NCI-H748 (cell line): ENCODE results near the gene DYNLRB1.

ENCODE experiments used
- DNase-seq: peaks from one replicate; lab custom pipeline; 2025; ENCODE audit not compliant: unreplicated experiment; lab: John Stamatoyannopoulos, UW

Gene DYNLRB1

GRCh38 chr20:34553366-34553867, 37.2 kb downstream of the DYNLRB1 start:
- peak; percentile 39 for DNase-seq

GRCh38 chr20:34557936-34558319, 41.7 kb downstream of the DYNLRB1 start:
- peak; percentile 38 for DNase-seq

DNA sequence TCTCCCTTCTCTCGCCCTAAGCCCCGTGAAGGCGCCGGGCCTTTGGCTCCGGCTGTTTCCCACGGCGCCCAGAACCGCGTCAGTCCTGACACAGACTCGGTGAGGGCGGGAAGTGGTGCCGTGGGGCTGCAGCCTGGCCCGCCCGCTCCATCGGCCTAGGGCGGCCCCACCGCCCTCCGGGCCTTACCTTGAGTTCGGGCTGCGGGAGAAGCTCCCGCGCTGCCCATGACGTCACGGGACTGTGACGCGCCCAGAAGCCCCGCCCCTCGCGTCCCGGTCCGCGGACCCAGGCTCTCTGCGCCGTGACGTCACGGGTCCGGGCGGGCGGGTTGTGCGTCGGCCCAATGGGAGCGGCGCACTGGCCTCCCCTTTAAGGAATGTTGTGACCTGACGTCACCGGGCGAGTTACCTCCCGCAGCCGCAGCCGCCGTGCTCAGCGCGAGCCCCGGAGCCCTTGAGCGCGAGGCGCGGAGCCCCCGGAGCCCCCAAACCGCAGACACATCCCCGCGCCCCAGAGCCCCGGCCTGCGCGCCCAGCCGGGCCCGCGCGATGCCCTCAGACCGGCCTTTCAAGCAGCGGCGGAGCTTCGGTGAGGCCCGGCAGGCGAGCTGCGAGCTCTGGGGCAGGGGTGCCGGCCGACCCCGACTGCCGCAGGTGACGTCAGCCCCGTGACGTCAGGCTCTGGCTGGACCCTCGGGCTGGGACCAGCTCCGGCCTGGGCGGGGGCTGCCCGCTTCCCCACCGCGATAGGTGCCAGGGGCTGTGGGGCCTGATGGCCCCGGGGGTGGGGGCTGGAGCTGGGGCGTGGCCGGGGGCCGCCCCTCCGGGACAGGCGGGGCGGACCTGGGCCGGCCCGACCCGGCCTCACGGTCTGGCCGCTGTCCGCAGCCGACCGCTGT, 42.3 kb downstream of the DYNLRB1 start, which contains the start of gene MAP1LC3A:
MAP1LC3A (plus strand) TSS at position 399 of the 899 bp plus-strand sequence; CDS start at position 550, 151 bp downstream.
- peak; percentile 78 for DNase-seq

DNA sequence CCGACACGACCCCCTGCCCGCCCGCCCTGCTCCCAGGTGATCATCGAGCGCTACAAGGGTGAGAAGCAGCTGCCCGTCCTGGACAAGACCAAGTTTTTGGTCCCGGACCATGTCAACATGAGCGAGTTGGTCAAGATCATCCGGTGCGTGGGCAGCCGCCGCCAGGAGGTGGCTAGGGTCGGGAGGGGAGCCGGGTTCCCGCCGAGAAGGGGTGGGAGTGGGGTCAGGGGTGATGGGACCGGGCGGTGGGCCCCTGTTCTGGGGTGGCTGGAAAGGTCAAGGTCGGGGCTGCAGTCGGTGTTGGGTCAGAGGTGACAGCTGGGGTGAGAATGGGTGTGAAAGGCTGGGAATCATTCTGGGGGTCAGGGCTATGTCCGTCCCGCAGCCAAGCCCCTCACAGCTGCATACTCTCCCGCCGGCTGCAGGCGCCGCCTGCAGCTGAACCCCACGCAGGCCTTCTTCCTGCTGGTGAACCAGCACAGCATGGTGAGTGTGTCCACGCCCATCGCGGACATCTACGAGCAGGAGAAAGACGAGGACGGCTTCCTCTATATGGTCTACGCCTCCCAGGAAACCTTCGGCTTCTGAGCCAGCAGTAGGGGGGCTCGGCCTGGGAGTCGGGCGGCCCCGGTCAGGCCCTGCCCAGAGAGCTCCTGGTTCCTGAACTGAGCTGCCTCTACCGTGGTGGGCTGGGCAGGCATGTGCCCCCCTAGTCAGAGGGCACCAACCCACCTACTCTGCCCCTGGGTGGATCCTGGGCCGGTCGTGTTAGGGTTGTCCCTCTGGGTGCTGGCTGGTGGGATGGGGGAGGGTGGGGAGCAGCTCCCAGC, 43.3 kb downstream of the DYNLRB1 start:
- peak; percentile 24 for DNase-seq

GRCh38 chr20:34560141-34560523, 43.9 kb downstream of the DYNLRB1 start:
- no peak for DNase-seq

- DNase-seq = no peak
Measured at GRCh38 chr20:34560614-34561013, 44.4 kb downstream of the DYNLRB1 start.

DNA sequence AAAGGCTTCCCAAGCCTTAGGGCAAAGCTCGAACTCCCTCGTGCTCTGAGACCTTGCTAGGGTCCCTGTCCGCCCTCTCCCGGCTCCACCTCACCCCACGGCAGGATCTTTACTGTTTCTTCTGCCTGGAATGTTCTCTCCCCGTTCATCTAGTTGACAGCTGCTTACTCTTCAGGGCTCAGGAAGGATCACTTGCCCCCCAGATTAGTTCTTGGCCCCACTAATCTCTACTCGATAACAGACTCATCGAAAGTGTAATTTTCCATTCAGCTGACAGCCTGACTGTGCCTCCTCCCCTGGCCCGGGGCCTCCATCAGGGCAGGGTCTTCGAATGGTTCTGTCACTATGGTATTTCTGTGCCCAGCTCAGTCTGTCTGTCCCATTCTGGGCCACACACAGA, 45.4 kb downstream of the DYNLRB1 start:
- DNase-seq = no peak

DNA sequence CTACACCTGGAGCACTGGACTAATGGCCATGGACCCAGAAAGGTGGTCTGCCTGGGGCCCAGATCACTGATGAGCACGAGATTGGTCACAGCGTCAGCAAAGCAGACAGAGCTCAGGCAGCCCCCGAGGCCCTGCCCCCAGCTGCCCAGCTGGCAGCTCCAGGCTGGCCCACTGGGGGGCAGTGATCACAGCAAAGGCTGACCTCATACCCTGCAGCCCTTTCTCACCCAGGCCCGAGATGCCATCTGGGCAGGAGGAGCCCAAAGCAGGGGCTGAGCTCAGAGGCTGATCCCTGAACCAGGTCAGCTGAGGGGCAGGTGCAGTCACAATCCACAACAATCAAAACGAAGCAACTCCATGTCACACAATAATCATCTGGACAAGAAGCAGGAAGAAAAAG, 46.4 kb downstream of the DYNLRB1 start:
- peak; percentile 36 for DNase-seq

DNA sequence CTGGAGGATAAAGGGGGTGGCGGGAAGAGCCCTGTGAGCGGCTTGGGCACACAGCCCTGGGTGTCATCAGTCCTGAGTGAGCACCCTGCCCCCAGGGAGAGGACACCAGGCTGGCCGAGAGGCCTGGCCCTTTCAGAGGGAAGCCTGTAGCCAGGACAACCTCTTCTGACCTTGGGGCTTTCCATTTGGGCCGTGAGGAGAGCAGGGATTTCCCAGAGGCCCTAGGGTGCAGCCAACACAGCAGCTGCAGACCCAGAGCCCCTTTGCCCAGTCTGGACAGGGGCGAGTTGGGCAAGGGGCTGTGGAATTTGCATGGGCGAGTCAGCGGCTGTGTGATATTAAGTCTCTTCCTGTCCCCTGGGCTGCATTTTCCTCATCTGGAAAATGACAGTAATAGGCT, 48.6 kb downstream of the DYNLRB1 start:
- DNase-seq = no peak

- no peak for DNase-seq
Measured at GRCh38 chr20:34566978-34567891, 51.0 kb downstream of the DYNLRB1 start.

DNA sequence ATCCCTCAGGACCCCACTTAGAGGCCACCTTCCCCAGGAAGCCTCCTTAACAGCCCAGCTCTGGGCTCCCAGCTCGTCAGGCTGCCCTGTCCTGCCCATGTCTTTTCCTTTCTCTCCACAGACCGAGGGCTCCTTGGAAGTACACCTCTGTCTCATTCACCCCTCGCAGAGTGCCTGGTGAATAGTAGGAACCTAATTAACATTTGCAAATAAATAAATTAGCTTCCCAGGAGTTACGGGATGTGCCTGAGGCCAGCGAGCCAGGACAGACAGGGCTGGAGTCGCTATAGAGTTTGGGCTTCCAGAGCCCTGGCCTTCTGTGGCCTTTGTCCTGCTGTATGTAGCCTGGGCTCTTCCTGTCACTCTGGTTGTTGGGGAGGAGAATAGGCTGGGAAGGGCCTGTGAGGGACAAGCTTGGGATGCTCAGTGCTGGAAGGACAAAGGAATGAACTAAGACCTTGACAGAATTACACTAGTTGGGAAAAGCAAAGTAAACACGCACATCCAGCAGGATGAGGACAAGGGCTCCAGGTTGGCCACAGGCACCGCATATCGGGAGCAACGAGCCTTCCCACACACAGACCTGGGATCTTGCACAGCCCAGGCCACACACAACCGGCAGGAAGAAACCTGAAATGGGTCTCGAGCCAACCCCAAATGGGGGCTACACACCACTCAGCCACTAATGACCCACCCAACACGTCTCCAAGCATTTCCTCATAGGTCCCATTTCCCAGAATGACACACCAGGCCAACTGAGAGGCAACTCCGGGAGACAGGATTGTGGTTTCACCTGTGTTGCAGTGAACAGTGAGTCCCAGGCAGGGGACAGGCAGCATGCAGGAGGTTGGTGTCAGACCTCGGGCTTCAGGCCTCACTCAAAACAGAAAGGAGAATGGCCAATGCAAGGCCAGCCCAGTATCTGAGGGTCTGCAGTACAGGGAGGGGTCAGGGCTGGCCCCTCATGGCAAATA, 52.0 kb downstream of the DYNLRB1 start:
- DNase-seq = no peak

- no peak for DNase-seq
Measured at GRCh38 chr20:34569598-34569997, 53.4 kb downstream of the DYNLRB1 start.

DNA sequence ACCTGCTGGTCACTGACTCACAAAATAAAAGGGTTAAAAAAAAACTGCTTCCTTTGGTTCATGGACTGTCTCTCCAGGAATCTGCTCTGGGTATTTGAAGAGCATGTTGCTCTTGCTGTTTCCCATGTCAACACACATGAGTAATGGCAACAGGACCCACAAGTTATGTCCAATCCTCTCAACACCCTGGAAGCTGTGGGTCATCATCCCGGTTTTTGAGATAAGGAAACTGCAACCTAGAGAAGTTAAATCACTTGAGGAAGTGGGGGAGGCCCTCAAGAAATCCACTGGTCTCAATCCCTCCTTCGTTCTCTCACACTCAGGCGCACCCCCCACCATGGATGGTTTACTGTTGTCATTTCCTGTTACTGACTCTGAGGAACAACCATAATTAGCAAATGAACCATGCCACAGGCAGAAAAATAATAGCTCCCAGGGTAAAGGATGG, 54.7 kb downstream of the DYNLRB1 start:
- DNase-seq = no peak

DNA sequence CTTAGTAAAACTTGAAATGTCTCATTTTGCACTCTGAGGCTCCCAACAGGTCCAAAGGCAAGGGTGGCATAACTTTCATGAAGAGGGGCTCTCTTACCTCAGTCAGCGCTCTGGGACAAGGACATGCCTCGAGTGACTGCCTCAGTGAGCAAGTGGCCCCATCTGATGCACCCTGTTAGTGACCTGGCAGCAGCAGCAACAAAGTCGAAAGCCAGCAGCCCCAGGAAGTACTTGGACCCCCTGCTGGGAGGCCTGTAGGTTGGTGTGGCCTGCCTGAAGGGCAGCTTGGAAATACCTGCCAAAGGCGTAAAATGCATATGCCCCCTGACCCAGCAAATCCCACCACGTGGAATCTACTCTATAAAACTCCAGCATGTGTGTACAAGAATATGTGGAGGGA, 55.5 kb downstream of the DYNLRB1 start:
- no peak for DNase-seq

GRCh38 chr20:34573541-34574300, 57.5 kb downstream of the DYNLRB1 start:
- no peak for DNase-seq

DNA sequence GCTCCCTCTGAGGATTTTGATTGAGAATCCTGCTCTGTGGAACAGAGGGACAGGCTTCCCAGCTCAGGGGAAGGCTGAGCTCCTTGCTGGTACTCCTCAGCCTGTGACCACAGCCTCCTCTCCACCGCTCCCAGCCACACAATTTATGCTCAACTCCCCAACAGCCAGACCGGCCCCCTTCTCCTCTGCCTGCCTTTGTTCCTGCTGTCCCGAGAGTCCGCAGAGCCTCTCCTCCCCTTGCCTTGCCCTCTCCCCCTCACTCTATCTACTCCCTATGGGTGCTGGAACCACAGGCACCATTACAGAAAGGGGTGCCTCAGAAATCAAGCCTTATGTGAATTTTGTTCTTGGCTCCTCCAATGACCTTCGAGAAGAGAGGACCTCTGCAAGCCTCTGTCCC, 58.2 kb downstream of the DYNLRB1 start:
- DNase-seq = no peak

DNA sequence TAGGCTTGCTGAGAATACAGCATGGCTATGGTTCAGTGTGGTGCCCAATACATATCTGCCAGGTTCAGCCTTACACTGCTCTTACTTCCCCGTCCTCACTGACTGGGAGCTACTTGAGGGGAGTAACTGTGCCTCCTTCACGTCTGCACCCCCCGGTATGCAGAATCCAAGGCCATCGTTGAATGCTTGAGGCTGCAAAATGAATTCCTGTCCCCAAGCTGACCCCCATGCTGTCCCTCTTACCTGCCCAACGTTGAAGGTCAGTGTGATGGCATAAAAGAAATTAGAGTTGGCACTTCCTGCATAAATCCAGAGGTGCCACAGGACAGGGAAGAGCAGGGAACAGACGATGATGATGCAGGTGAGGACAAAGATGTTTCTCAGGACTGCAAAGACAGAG, 58.6 kb downstream of the DYNLRB1 start:
- DNase-seq = no peak

- no peak for DNase-seq
Measured at GRCh38 chr20:34575271-34575670, 59.0 kb downstream of the DYNLRB1 start.

GRCh38 chr20:34575756-34576155, 59.5 kb downstream of the DYNLRB1 start:
- DNase-seq = no peak
